ENCODE measurements around the gene CDKN2B-AS1.

CDKN2B-AS1 gene

GRCh38 chr9:22008717-22009505 lies 14.3 kb downstream of the CDKN2B-AS1 start, which contains the start of gene CDKN2B (continued):
- no peak for TF ChIP-seq RBAK (tag by site-specific recombination; IDR thresholded peaks at IDR 0.05)
- TF ChIP-seq ZNF211 (tag by site-specific recombination; IDR thresholded peaks at IDR 0.05; ENCODE audit: low read depth) = no peak
- peak; percentile 91 for TF ChIP-seq ZBTB17 (tag by site-specific recombination; IDR thresholded peaks at IDR 0.05)
- TF ChIP-seq ZNF416 (tag by site-specific recombination; IDR thresholded peaks at IDR 0.05) = no peak
- TF ChIP-seq PRDM2 (tag by site-specific recombination; IDR thresholded peaks at IDR 0.05; ENCODE audit: borderline replicate concordance) = no peak
- no peak for TF ChIP-seq ZNF404 (tag by site-specific recombination; IDR thresholded peaks at IDR 0.05)
- TF ChIP-seq SP2 (tag by site-specific recombination; IDR thresholded peaks at IDR 0.05) = peak; percentile 81
- 0 out of 2 replicates have a peak, but pooled peaks have one; percentile 1 for TF ChIP-seq ZNF513 (tag by site-specific recombination; IDR thresholded peaks at IDR 0.05)
- no peak for TF ChIP-seq ZNF645 (tag by site-specific recombination; IDR thresholded peaks at IDR 0.05)
- TF ChIP-seq ZBTB6 (tag by site-specific recombination; IDR thresholded peaks at IDR 0.05) = no peak
- TF ChIP-seq ZNF596 (tag by site-specific recombination; IDR thresholded peaks at IDR 0.05) = no peak
- TF ChIP-seq ZNF350 (tag by site-specific recombination; IDR thresholded peaks at IDR 0.05) = no peak
- TF ChIP-seq KLF9 (tag by site-specific recombination; IDR thresholded peaks at IDR 0.05; ENCODE audit: low read depth) = peak; percentile 92
- 0 out of 2 replicates have a peak, but pooled peaks have one; percentile 22 for TF ChIP-seq HIC1 (tag by site-specific recombination; IDR thresholded peaks at IDR 0.05)
- TF ChIP-seq ZBTB7A (tag by site-specific recombination; IDR thresholded peaks at IDR 0.05; ENCODE audit: low read depth) = 0 out of 2 replicates have a peak, but pooled peaks have one; percentile 53
- TF ChIP-seq HOXD13 (CRISPR knock-in tag; IDR thresholded peaks at IDR 0.05; ENCODE audit: borderline replicate concordance) = peak; percentile 80
- no peak for TF ChIP-seq ZSCAN23 (tag by site-specific recombination; IDR thresholded peaks at IDR 0.05)
- TF ChIP-seq KLF16 (tag by site-specific recombination; IDR thresholded peaks at IDR 0.05) = peak; percentile 52; the same call in 1 of the 2 replicates
- TF ChIP-seq ZSCAN4 (tag by site-specific recombination; IDR thresholded peaks at IDR 0.05) = 0 out of 2 replicates have a peak, but pooled peaks have one; percentile 22
- no peak for TF ChIP-seq ZNF664 (tag by site-specific recombination; IDR thresholded peaks at IDR 0.05)
- TF ChIP-seq GLIS1 (tag by site-specific recombination; IDR thresholded peaks at IDR 0.05) = peak; percentile 31; the same call in 1 of the 2 replicates
- TF ChIP-seq ZNF354C (tag by site-specific recombination; IDR thresholded peaks at IDR 0.05; ENCODE audit: borderline replicate concordance, low read depth) = no peak
- TF ChIP-seq ZNF621 (tag by site-specific recombination; IDR thresholded peaks at IDR 0.05) = no peak
- TF ChIP-seq ZFP41 (tag by site-specific recombination; IDR thresholded peaks at IDR 0.05; ENCODE audit: borderline replicate concordance) = no peak
